Stomach (tissue), 9 donors: ENCODE results near the gene MRPS35. TPM values are rescaled to one million over a fixed set of nuclear protein-coding genes. Genes with fewer than 3 reads are reported as not detected.
A peak's percentile ranks its signal among the peaks of the same experiment; 100 is the strongest.

ENCODE experiments used
- DNase-seq, 2 donors: peaks; one replicate each; pipeline versions ENCODE4 v3.0.0 to v3.0.0-alpha.2; 2013 to 2019
- H3K27ac ChIP-seq, 5 donors: fragments of 200-600 bp in 4 of 5; sonication (generic) in 4 of 5; one replicate each; pipeline ENCODE4 v1.5.1; 2013 to 2019; ENCODE audit warnings: mild to moderate bottlenecking in 1 of 5, moderate library complexity in 1 of 5
- H3K27me3 ChIP-seq, 3 donors: fragments of 200-600 bp; sonication (generic); one replicate each; pipeline ENCODE4 v1.5.1; 2017 to 2019; ENCODE audit warnings: mixed run types in 1 of 3
- H3K36me3 ChIP-seq, 4 donors: fragments of 200-600 bp; sonication (generic); 1 replicate in 3 of 4; 2 replicates in 1 of 4; pipeline ENCODE4 v1.5.1; 2016 to 2019
- H3K4me1 ChIP-seq, 4 donors: fragments of 200-600 bp; sonication (generic); one replicate each; pipeline ENCODE4 v1.5.1; 2016 to 2019
- H3K4me3 ChIP-seq, 4 donors: fragments of 200-600 bp; sonication (generic) in 3 of 4; one replicate each; pipeline ENCODE4 v1.5.1; 2016 to 2019; ENCODE audit warnings: mild to moderate bottlenecking in 1 of 4
- H3K9me3 ChIP-seq, 4 donors: fragments of 200-600 bp; sonication (generic); one replicate each; pipeline ENCODE4 v1.5.1; 2016 to 2019
- CTCF ChIP-seq, 7 experiments: fragments of 450-650 bp in 4 of 7; fragments of 200-600 bp in 3 of 7; sonication (generic) in 3 of 7; IDR thresholded peaks; one replicate each; pipeline ENCODE4 v1.5.1; 2016 to 2019; ENCODE audit warnings: antibody characterized with exemption in 7 of 7, control low read depth in 2 of 7, mild to moderate bottlenecking in 1 of 7
- EP300 ChIP-seq: sonication (generic); formaldehyde crosslinking; IDR thresholded peaks from one replicate; pipeline ENCODE4 v1.6.1; 2017; ENCODE audit warnings: antibody characterized with exemption
- POLR2A ChIP-seq, 4 donors: fragments of 450-650 bp; IDR thresholded peaks; one replicate each; pipeline ENCODE4 v1.6.1; 2016; ENCODE audit warnings: antibody characterized with exemption in 4 of 4, control low read depth in 2 of 4, mild to moderate bottlenecking in 1 of 4, moderate library complexity in 1 of 4
- POLR2AphosphoS5 ChIP-seq, 3 donors: sonication (generic); formaldehyde crosslinking; IDR thresholded peaks; one replicate each; pipeline ENCODE4 v1.6.1; 2016; ENCODE audit warnings: antibody characterized with exemption in 3 of 3
- WGBS, 5 donors: extraction: QIAGEN DNeasy Blood & Tissue Kit in 3 of 5; methylation state at CpG; one replicate each; pipeline versions ENCODE4 v1.1.5 to v1.1.7; 2013 to 2018; 5-methylcytosine and 5-hydroxymethylcytosine counted together
- intact Hi-C: fragments of 100-400 bp; cut with DNase I; formaldehyde crosslinking; loops from one replicate; pipeline ENCODE4 v1.15.1; 2023; ENCODE audit warnings: low total_unique reads
- polyA plus RNA-seq, 3 donors: library from polyadenylated mRNA; stranded (reverse); fragments of 200-250 nt; gene quantifications; one replicate each; pipeline ENCODE4 v1.2.3, GENCODE V29; 2013
- total RNA-seq, 5 donors: library from RNA; depleted of rRNA; stranded (reverse); fragments of >200 nt; gene quantifications; one replicate each; pipeline versions ENCODE4 v1.1.0 to v1.2.3, GENCODE V29; 2014 to 2016
- donor health status: healthy with polysubstance abuse.
- donor health status: Bipolar disorder and iron deficiency.
- donor health status: healthy.

The MRPS35 gene
- total and polyA plus RNA-seq, 8 donors: 9.8 to 71.6 (median 35.9) TPM

- peak overlapping the region in 3 of 4 donors; percentile 15 to 27 (median 22) for H3K4me3 ChIP-seq
- H3K9me3 ChIP-seq: no peaks in the 10 kb centered on the region
- peaks cover 9 to 49% (median 35%) of the 10 kb centered on the region in 4 donors for H3K36me3 ChIP-seq
- TF ChIP-seq EP300 (no peak), POLR2AphosphoS5 (IDR thresholded peaks at IDR 0.05) (no peak), POLR2A (IDR thresholded peaks at IDR 0.05) (no peak), CTCF (IDR thresholded peaks at IDR 0.05) (no peak)
- peak overlapping the region; percentile 65 to 80 (median 71) for H3K27ac ChIP-seq
- 27 to 58% (median 43%) methylated on average over 3 of the region's 3 CpGs for WGBS, 5 donors
- peaks cover 0 to 15% (median 0%) of the 10 kb centered on the region in 4 donors for H3K4me1 ChIP-seq
- intact Hi-C loops: no loop called here
- H3K27me3 ChIP-seq: no peaks in the 10 kb centered on the region
- peak in 1 of 2 donors; percentile 45 for DNase-seq
Observed at GRCh38 chr12:27696864-27697564, 13.6 kb upstream of the MRPS35 start.

DNA sequence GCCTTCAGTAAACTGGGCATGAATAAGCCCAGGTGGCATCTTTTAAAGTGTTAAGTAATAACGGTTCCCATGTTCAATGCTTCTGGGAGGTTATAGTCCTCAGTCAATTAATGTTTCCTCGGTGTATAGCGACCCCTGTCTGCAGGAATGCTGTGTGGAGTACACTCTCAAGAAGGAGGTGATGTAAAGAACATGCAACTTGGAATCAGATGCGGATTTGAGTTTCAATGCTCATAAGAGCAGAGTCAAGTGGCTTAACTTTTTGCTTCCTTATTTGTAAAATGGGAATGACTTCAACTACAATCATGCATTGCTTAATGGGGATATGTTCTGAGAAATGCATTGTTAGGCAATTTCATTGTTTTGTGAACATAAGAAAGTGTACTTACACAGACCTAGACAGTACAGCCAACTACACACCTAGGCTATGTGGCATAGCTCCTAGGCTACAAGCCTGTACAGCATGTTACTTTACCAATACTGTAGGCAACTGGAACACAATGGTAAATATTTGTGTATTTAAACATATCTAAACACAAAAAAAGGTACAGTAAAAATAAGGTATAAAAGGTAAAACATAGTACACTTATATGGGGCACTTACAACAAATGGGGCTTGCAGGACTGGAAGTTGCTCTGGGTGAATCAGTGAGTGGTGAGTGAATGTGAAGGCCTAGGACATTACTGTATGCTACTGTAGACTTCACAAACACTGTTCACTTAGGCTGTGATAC, 6.7 kb upstream of the MRPS35 start:
- Histone ChIP-seq H3K9me3 (no peaks in the 10 kb centered on the region), H3K36me3 (no peaks in the 10 kb centered on the region), H3K4me1 (peaks cover 0 to 7% (median 3%) of the 10 kb centered on the region in 4 donors), H3K4me3 (no peak overlapping the region), H3K27ac (no peak overlapping the region), H3K27me3 (no peaks in the 10 kb centered on the region)
- intact Hi-C loops: no loop called here
- TF ChIP-seq POLR2AphosphoS5 (IDR thresholded peaks at IDR 0.05): peak in 1 of 3 donors; percentile 82
- TF ChIP-seq POLR2A (IDR thresholded peaks at IDR 0.05): no peak
- peak in 6 of 7 experiments; percentile 67 to 91 (median 83) for TF ChIP-seq CTCF (IDR thresholded peaks at IDR 0.05)
- TF ChIP-seq EP300: no peak
- peak; percentile 84 to 92 for DNase-seq
- WGBS, 5 donors: 1 to 5% (median 3%) methylated on average over 4 of the region's 4 CpGs

DNA sequence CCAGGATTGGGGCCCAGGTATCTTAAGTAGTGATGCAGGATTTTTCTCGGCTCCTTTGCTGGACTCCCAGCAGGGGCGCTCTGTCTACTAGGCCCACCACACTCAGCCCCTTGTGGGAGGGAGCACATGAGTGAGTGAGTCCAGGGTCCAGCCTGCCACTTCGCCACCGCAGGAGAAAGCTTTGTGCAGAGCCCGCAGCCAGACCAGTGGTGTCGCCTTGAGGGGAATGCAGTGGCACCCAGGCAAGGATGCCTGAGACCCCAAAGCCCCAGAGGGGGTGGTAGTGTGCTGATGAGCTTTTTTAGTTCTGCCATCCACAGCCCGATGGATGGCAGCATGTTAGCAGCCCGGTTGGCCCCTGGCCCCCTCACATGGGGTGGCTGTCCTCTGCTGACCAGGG, 5.4 kb upstream of the MRPS35 start:
- 85 to 90% (median 89%) methylated on average over 6 to 8 of the region's 8 CpGs for WGBS, 5 donors
- Histone ChIP-seq H3K4me1 (peaks cover 0 to 12% (median 3%) of the 10 kb centered on the region in 4 donors), H3K4me3 (no peak overlapping the region), H3K9me3 (no peaks in the 10 kb centered on the region), H3K27ac (no peak overlapping the region), H3K27me3 (no peaks in the 10 kb centered on the region), H3K36me3 (no peaks in the 10 kb centered on the region)
- no peak for TF ChIP-seq CTCF (IDR thresholded peaks at IDR 0.05)
- no peak for TF ChIP-seq EP300
- TF ChIP-seq POLR2A (IDR thresholded peaks at IDR 0.05): no peak
- TF ChIP-seq POLR2AphosphoS5 (IDR thresholded peaks at IDR 0.05): no peak
- no peak for DNase-seq
- intact Hi-C loops: no loop called here

DNA sequence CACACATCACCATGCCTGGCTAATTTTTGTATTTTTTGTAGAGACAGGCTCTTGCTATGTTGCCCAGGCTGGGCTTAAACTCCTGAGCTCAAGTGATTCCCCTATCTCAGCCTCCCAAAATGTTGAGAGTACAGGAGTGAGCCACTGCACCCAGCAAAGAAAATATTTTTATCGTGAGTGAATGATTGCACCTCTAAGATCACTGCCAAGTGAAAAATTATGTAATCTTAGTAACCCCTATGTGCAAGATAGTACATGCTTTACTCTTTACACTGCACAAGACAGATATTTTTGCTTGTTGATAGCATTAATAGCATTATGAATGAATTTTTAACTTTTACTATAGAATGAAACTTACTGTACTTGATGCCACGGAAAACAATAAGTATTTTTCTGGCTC, 3.4 kb upstream of the MRPS35 start:
- peaks cover 7 to 22% (median 13%) of the 10 kb centered on the region in 4 donors for H3K4me1 ChIP-seq
- DNase-seq: no peak
- H3K36me3 ChIP-seq: no peaks in the 10 kb centered on the region
- H3K9me3 ChIP-seq: no peaks in the 10 kb centered on the region
- no peak overlapping the region for H3K27ac ChIP-seq
- no peaks in the 10 kb centered on the region for H3K27me3 ChIP-seq
- no peak overlapping the region for H3K4me3 ChIP-seq
- intact Hi-C loops: no loop called here
- TF ChIP-seq POLR2A (IDR thresholded peaks at IDR 0.05): no peak
- no peak for TF ChIP-seq POLR2AphosphoS5 (IDR thresholded peaks at IDR 0.05)
- no peak for TF ChIP-seq EP300
- no peak for TF ChIP-seq CTCF (IDR thresholded peaks at IDR 0.05)
- 31 to 57% (median 46%) methylated on average over 2 of the region's 2 CpGs for WGBS, 5 donors
